IMR-90 (cell line): ENCODE data around the gene CTAG1B. TPM values are rescaled to one million over a fixed set of nuclear protein-coding genes. Genes with fewer than 3 reads are reported as not detected.

Experiments
- ATAC-seq: fragments of 200-7000 bp; cut with Tn5 transposase; 2 replicates; pipeline ENCODE4 v1.9.1; 2020; ENCODE audit warnings: low read depth, mild to moderate bottlenecking, moderate library complexity
- BruUV-seq: library from RNA; stranded (reverse); fragments of 400-500 nt; replicated peaks from 2 replicates; lab custom pipeline; 2021; lab: Mats Ljungman, UMichigan
- CTCF ChIA-PET: fragments of 300-600 bp; formaldehyde crosslinking; extraction: SDS; loops from one replicate; lab custom pipeline; 2021; ENCODE audit warnings: antibody characterized with exemption; lab: Yijun Ruan, JAX
- POLR2A ChIA-PET: fragments of 300-600 bp; sonication (Branson Sonifier 250); formaldehyde crosslinking; loops from one replicate; lab custom pipeline; 2022; ENCODE audit warnings: antibody characterized with exemption; ENCODE audit not compliant: unreplicated experiment; lab: Charles Lee
- DNase-seq: peaks from one replicate; pipeline ENCODE4 v3.0.0; 2013
- H2AFZ ChIP-seq: replicated peaks from 2 replicates; pipeline ENCODE3; 2013; ENCODE audit warnings: low read length, mild to moderate bottlenecking; ENCODE audit not compliant: poor library complexity
- H2AK5ac ChIP-seq: 2 replicates; pipeline ENCODE4 v1.6.1; 2013; ENCODE audit warnings: low read depth, low read length, inconsistent platforms
- H2AK9ac ChIP-seq: replicated peaks from 2 replicates; pipeline ENCODE3; 2013; ENCODE audit warnings: mild to moderate bottlenecking, low read depth, low read length, moderate library complexity; ENCODE audit not compliant: poor library complexity
- H2BK120ac ChIP-seq: 2 replicates; pipeline ENCODE4 v1.6.1; 2013; ENCODE audit warnings: low read depth, low read length, inconsistent platforms
- H2BK15ac ChIP-seq: 3 replicates; pipeline ENCODE4 v1.6.1; 2013; ENCODE audit warnings: low read depth, low read length, inconsistent platforms
- H2BK20ac ChIP-seq: 2 replicates; pipeline ENCODE4 v1.6.1; 2013; ENCODE audit warnings: low read depth, mild to moderate bottlenecking, inconsistent platforms, low read length, moderate library complexity
- H2BK5ac ChIP-seq: 2 replicates; pipeline ENCODE4 v1.6.1; 2013; ENCODE audit warnings: mild to moderate bottlenecking, low read depth, low read length, inconsistent platforms; ENCODE audit not compliant: poor library complexity, severe bottlenecking
- H3K14ac ChIP-seq: replicated peaks from 2 replicates; pipeline ENCODE4 v1.6.1; 2013; ENCODE audit warnings: low read depth, low read length, inconsistent platforms
- H3K18ac ChIP-seq: 2 replicates; pipeline ENCODE4 v1.6.1; 2013; ENCODE audit warnings: low read depth, low read length, control low read depth
- H3K23ac ChIP-seq: 2 replicates; pipeline ENCODE4 v1.6.1; 2013; ENCODE audit warnings: low read depth, low read length, inconsistent platforms
- H3K27ac ChIP-seq: 2 replicates; pipeline ENCODE4 v1.5.1; 2013; ENCODE audit warnings: mild to moderate bottlenecking, control low read depth, low read length; ENCODE audit not compliant: insufficient read depth
- H3K27me3 ChIP-seq: 2 replicates; pipeline ENCODE4 v1.6.1; 2013; ENCODE audit warnings: low read length; ENCODE audit not compliant: control insufficient read depth, insufficient read depth
- H3K36me3 ChIP-seq: 2 replicates; pipeline ENCODE4 v1.6.1; 2013; ENCODE audit warnings: low read length, mixed read lengths; ENCODE audit not compliant: control insufficient read depth, insufficient read depth
- H3K4ac ChIP-seq: 2 replicates; pipeline ENCODE4 v1.6.1; 2013; ENCODE audit warnings: low read depth, low read length, inconsistent platforms
- H3K4me1 ChIP-seq: 2 replicates; pipeline ENCODE4 v1.6.1; 2013; ENCODE audit warnings: low read length, mixed read lengths; ENCODE audit not compliant: control insufficient read depth, insufficient read depth
- H3K4me2 ChIP-seq: 2 replicates; pipeline ENCODE4 v1.6.1; 2013; ENCODE audit warnings: low read depth, mild to moderate bottlenecking, control low read depth, low read length, moderate library complexity
- H3K4me3 ChIP-seq: 2 replicates; pipeline ENCODE4 v1.5.1; 2013; ENCODE audit warnings: low read depth, mild to moderate bottlenecking, control low read depth, low read length, moderate library complexity; ENCODE audit not compliant: insufficient read depth
- H3K56ac ChIP-seq: 2 replicates; pipeline ENCODE4 v1.6.1; 2013; ENCODE audit warnings: low read length, inconsistent platforms; ENCODE audit not compliant: insufficient read depth; ENCODE audit errors: extremely low read depth
- H3K79me1 ChIP-seq, 2 experiments: 2 replicates each; pipeline ENCODE4 v1.6.1; 2013; ENCODE audit warnings: low read length in 2 of 2, inconsistent platforms in 1 of 2, low read depth in 1 of 2
- H3K9ac ChIP-seq: 2 replicates; pipeline ENCODE4 v1.6.1; 2013; ENCODE audit warnings: low read depth, low read length, control low read depth
- H3K9me1 ChIP-seq: 2 replicates; pipeline ENCODE4 v1.6.1; 2013; ENCODE audit warnings: low read length, inconsistent platforms; ENCODE audit not compliant: insufficient read depth
- H3K9me3 ChIP-seq: 2 replicates; pipeline ENCODE4 v1.6.1; 2013; ENCODE audit warnings: low read length; ENCODE audit not compliant: control insufficient read depth, insufficient read depth
- H4K20me1 ChIP-seq: 2 replicates; pipeline ENCODE4 v1.6.1; 2013; ENCODE audit warnings: low read length, inconsistent platforms; ENCODE audit not compliant: insufficient read depth
- H4K5ac ChIP-seq: 2 replicates; pipeline ENCODE4 v1.6.1; 2013; ENCODE audit warnings: mild to moderate bottlenecking, low read depth, low read length, control low read depth
- H4K8ac ChIP-seq, 2 experiments: 2 replicates each; pipeline ENCODE4 v1.6.1; 2013; ENCODE audit warnings: low read depth in 2 of 2, low read length in 2 of 2, control low read depth in 1 of 2, inconsistent platforms in 1 of 2
- H4K91ac ChIP-seq: 2 replicates; pipeline ENCODE4 v1.6.1; 2013; ENCODE audit warnings: low read depth, low read length, inconsistent platforms; ENCODE audit not compliant: insufficient read depth
- CHD1 ChIP-seq: IDR thresholded peaks from 2 replicates; pipeline ENCODE4 v1.6.1; 2012; ENCODE audit warnings: low read depth, low read length, improper control_type of control experiment
- ELK1 ChIP-seq: fragments of 150-350 bp; IDR thresholded peaks from 2 replicates; pipeline ENCODE4 v1.6.1; 2016; ENCODE audit warnings: low read depth, mild to moderate bottlenecking, low read length, moderate library complexity, borderline replicate concordance
- MAFK ChIP-seq: IDR thresholded peaks from 2 replicates; pipeline ENCODE4 v1.6.1; 2012; ENCODE audit warnings: low read depth, low read length, improper control_type of control experiment
- MXI1 ChIP-seq: IDR thresholded peaks from 2 replicates; pipeline ENCODE4 v1.6.1; 2012; ENCODE audit warnings: low read depth, mild to moderate bottlenecking, low read length, moderate library complexity, borderline replicate concordance
- POLR2A ChIP-seq: IDR thresholded peaks from 2 replicates; pipeline ENCODE4 v1.6.1; 2012; ENCODE audit warnings: mild to moderate bottlenecking, low read depth, low read length
- RAD21 ChIP-seq: IDR thresholded peaks from 2 replicates; pipeline ENCODE4 v1.6.1; 2012; ENCODE audit warnings: low read length, improper control_type of control experiment
- RCOR1 ChIP-seq: IDR thresholded peaks from 2 replicates; pipeline ENCODE4 v1.6.1; 2012; ENCODE audit warnings: mild to moderate bottlenecking, low read length, improper control_type of control experiment; ENCODE audit not compliant: insufficient replicate concordance
- SMC3 ChIP-seq: fragments of 150-350 bp; IDR thresholded peaks from 2 replicates; pipeline ENCODE4 v1.6.1; 2016; ENCODE audit warnings: low read depth, mild to moderate bottlenecking, antibody characterized with exemption, low read length, moderate library complexity
- WGBS, 2 experiments: methylation state at CpG; one replicate each; pipeline versions ENCODE4 v1.1.5 to v1.1.7; 2013; ENCODE audit warnings: missing lambda C conversion rate in 2 of 2; ENCODE audit not compliant: insufficient read length in 1 of 2; ENCODE audit errors: extremely low coverage in 2 of 2; 5-methylcytosine and 5-hydroxymethylcytosine counted together
- dilution Hi-C: fragments of 300-500 bp; cut with HindIII; formaldehyde crosslinking; loops from one replicate; pipeline ENCODE4 v1.14.3; 2018; ENCODE audit warnings: low sequenced_read_pairs; ENCODE audit not compliant: unreplicated experiment
- in situ Hi-C: fragments of 300-500 bp; cut with MboI; formaldehyde crosslinking; loops from 3 replicates; pipeline ENCODE4 v1.14.3; 2019; ENCODE audit warnings: low sequenced_read_pairs, inconsistent platforms, mixed read lengths
- intact Hi-C: fragments of 100-400 bp; cut with micrococcal nuclease; formaldehyde crosslinking; loops from 2 replicates; pipeline ENCODE4 v1.10.0; 2022
- polyA plus RNA-seq, 3 experiments: library from polyadenylated mRNA; depleted of rRNA; stranded (reverse); fragments of >200 nt; gene quantifications; 2 replicates each; pipeline ENCODE4 v1.2.3, GENCODE V29; 2012; ENCODE audit warnings: low replicate concordance in 1 of 3
- total RNA-seq: library from RNA; depleted of rRNA; stranded (reverse); fragments of >200 nt; gene quantifications from 2 replicates; pipeline ENCODE4 v1.2.3, GENCODE V29; 2012
- TF ChIP-seq, protein P1 (sequence below): conservative IDR thresholded peaks from 2 replicates; pipeline ENCODE4 v1.5.1; 2012; ENCODE audit warnings: mild to moderate bottlenecking, low read depth, low read length, improper control_type of control experiment
- TF ChIP-seq, protein P2 (sequence below): fragments of 150-350 bp; IDR thresholded peaks from 2 replicates; pipeline ENCODE4 v1.6.1; 2017; ENCODE audit warnings: mild to moderate bottlenecking, antibody characterized with exemption, low read length, low read depth

CTAG1B gene
- total and polyA plus RNA-seq, 2 of the 4 experiments (the other 2 are of a cell fraction) = not detected

DNA sequence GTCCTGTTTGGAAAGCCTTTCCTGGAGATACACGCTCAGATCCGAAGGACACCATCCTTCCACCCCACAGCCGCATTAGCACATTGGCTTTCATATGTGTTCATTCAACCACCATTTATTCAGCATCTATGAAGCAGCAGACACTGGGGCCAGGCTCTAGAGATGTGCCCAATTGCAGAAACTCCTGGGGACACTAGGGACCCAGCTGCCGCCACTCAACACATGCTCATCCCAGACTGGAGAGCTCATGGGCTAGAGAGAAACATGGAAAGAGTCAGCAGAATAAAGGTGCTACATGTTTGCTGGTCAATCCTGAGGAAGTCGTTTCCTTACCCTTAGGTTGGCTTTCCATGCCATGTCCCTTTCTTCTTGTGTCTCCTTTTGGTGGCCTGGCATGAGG is 26.6 kb downstream of the CTAG1B start:
- ChIA-PET POLR2A (no interaction called here), CTCF (no interaction called here)
- no peak overlapping the region for H4K8ac ChIP-seq
- no peak overlapping the region for H2AK9ac ChIP-seq
- no TSS peak for BruUV-seq
- H4K91ac ChIP-seq = no peak overlapping the region
- H3K14ac ChIP-seq = no peak overlapping the region
- no peak overlapping the region for H4K5ac ChIP-seq
- no peak overlapping the region for H3K9ac ChIP-seq
- H3K4me3 ChIP-seq = no peak overlapping the region
- no peak for ATAC-seq
- no peaks in the 10 kb centered on the region for H3K9me1 ChIP-seq
- 91% methylated on average over 3 of the region's 5 CpGs; no CpG with 5 or more reads in 1 of the 2 experiments for WGBS, 2 experiments
- H3K36me3 ChIP-seq = no peaks in the 10 kb centered on the region
- no peak overlapping the region for H3K4me2 ChIP-seq
- H2BK15ac ChIP-seq = no peak overlapping the region
- in situ Hi-C loops (loop anchor here (25.0 kb wide), 1 partner anchor 145 kb away; no protein-coding TSS in a partner anchor), dilution Hi-C loops (no loop called here), intact Hi-C loops (no loop called here)
- no peak overlapping the region for H3K27ac ChIP-seq
- H2BK20ac ChIP-seq = no peak overlapping the region
- no peaks in the 10 kb centered on the region; the same call in 1 of the 2 replicates for H3K4me1 ChIP-seq
- H2AK5ac ChIP-seq = no peak overlapping the region
- H2BK120ac ChIP-seq = no peak overlapping the region
- H3K79me1 ChIP-seq = no peaks in the 10 kb centered on the region
- H3K9me3 ChIP-seq = peaks cover 8% of the 10 kb centered on the region; the same call in 1 of the 2 replicates
- H2BK5ac ChIP-seq = no peak overlapping the region
- no peak overlapping the region for H3K23ac ChIP-seq
- TF ChIP-seq CHD1 (no peak), ELK1 (no peak), MXI1 (no peak), RCOR1 (no peak), RAD21 (no peak), POLR2A (no peak), SMC3 (no peak), MAFK (no peak)
- TF ChIP-seq, protein P1, sequence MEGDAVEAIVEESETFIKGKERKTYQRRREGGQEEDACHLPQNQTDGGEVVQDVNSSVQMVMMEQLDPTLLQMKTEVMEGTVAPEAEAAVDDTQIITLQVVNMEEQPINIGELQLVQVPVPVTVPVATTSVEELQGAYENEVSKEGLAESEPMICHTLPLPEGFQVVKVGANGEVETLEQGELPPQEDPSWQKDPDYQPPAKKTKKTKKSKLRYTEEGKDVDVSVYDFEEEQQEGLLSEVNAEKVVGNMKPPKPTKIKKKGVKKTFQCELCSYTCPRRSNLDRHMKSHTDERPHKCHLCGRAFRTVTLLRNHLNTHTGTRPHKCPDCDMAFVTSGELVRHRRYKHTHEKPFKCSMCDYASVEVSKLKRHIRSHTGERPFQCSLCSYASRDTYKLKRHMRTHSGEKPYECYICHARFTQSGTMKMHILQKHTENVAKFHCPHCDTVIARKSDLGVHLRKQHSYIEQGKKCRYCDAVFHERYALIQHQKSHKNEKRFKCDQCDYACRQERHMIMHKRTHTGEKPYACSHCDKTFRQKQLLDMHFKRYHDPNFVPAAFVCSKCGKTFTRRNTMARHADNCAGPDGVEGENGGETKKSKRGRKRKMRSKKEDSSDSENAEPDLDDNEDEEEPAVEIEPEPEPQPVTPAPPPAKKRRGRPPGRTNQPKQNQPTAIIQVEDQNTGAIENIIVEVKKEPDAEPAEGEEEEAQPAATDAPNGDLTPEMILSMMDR = no peak
- TF ChIP-seq, protein P2, sequence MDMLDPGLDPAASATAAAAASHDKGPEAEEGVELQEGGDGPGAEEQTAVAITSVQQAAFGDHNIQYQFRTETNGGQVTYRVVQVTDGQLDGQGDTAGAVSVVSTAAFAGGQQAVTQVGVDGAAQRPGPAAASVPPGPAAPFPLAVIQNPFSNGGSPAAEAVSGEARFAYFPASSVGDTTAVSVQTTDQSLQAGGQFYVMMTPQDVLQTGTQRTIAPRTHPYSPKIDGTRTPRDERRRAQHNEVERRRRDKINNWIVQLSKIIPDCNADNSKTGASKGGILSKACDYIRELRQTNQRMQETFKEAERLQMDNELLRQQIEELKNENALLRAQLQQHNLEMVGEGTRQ = no peak
- H3K18ac ChIP-seq = no peak overlapping the region
- no peak overlapping the region for H2AFZ ChIP-seq
- no peak for DNase-seq
- peaks cover 20% of the 10 kb centered on the region for H3K27me3 ChIP-seq
- no peak overlapping the region for H3K4ac ChIP-seq
- H3K56ac ChIP-seq = no peak overlapping the region
- H4K20me1 ChIP-seq = no peaks in the 10 kb centered on the region
